ENCODE data around the gene PDE10A.
A peak's percentile ranks its signal among the peaks of the same experiment; 100 is the strongest.

PDE10A gene

GRCh38 chr6:165321150-165321549, 341.9 kb downstream of the PDE10A start:
- no peak for ATAC-seq
- TF ChIP-seq ARNTL (CRISPR knock-in tag; IDR thresholded peaks at IDR 0.05; ENCODE audit: borderline replicate concordance, low read depth) (no peak), ZFP30 (CRISPR knock-in tag; IDR thresholded peaks at IDR 0.05) (no peak), GLIS3 (CRISPR knock-in tag; IDR thresholded peaks at IDR 0.05) (no peak), PATZ1 (CRISPR knock-in tag; IDR thresholded peaks at IDR 0.05; ENCODE audit: borderline replicate concordance) (no peak), BACH2 (CRISPR knock-in tag; IDR thresholded peaks at IDR 0.05; ENCODE audit: borderline replicate concordance) (no peak), OSR1 (CRISPR knock-in tag; IDR thresholded peaks at IDR 0.05) (no peak), RARB (CRISPR knock-in tag; IDR thresholded peaks at IDR 0.05) (no peak), CSDC2 (CRISPR knock-in tag; IDR thresholded peaks at IDR 0.05) (no peak), ZC3H10 (CRISPR knock-in tag; IDR thresholded peaks at IDR 0.05) (no peak), ZNF70 (CRISPR knock-in tag; IDR thresholded peaks at IDR 0.05) (no peak)

- ATAC-seq = no peak
- TF ChIP-seq BACH2 (CRISPR knock-in tag; IDR thresholded peaks at IDR 0.05; ENCODE audit: borderline replicate concordance) (no peak), ZFP3 (CRISPR knock-in tag; IDR thresholded peaks at IDR 0.05) (no peak), PPARA (CRISPR knock-in tag; IDR thresholded peaks at IDR 0.05; ENCODE audit: borderline replicate concordance) (no peak), CSDC2 (CRISPR knock-in tag; IDR thresholded peaks at IDR 0.05) (no peak), POU6F1 (CRISPR knock-in tag; IDR thresholded peaks at IDR 0.05; ENCODE audit: borderline replicate concordance, low read depth) (no peak), GLIS3 (CRISPR knock-in tag; IDR thresholded peaks at IDR 0.05) (no peak), ARNTL (CRISPR knock-in tag; IDR thresholded peaks at IDR 0.05; ENCODE audit: borderline replicate concordance, low read depth) (no peak), ZNF8 (CRISPR knock-in tag; IDR thresholded peaks at IDR 0.05) (no peak), ISL1 (CRISPR knock-in tag; IDR thresholded peaks at IDR 0.05) (no peak), TSHZ2 (CRISPR knock-in tag; IDR thresholded peaks at IDR 0.05) (no peak), TOX (CRISPR knock-in tag; IDR thresholded peaks at IDR 0.05; ENCODE audit: borderline replicate concordance) (no peak)
Observed at GRCh38 chr6:165317723-165318122, 345.3 kb downstream of the PDE10A start.

- peak; percentile 35; the same call in 1 of the 3 replicates for ATAC-seq
- TF ChIP-seq CSDC2 (CRISPR knock-in tag; IDR thresholded peaks at IDR 0.05) (no peak), BACH2 (CRISPR knock-in tag; IDR thresholded peaks at IDR 0.05; ENCODE audit: borderline replicate concordance) (no peak), ZFP30 (CRISPR knock-in tag; IDR thresholded peaks at IDR 0.05) (no peak), OSR1 (CRISPR knock-in tag; IDR thresholded peaks at IDR 0.05) (no peak), PPARA (CRISPR knock-in tag; IDR thresholded peaks at IDR 0.05; ENCODE audit: borderline replicate concordance) (no peak), ESRRG (CRISPR knock-in tag; IDR thresholded peaks at IDR 0.05) (no peak), PATZ1 (CRISPR knock-in tag; IDR thresholded peaks at IDR 0.05; ENCODE audit: borderline replicate concordance) (no peak), SNAI2 (CRISPR knock-in tag; IDR thresholded peaks at IDR 0.05) (no peak), TOX (CRISPR knock-in tag; IDR thresholded peaks at IDR 0.05; ENCODE audit: borderline replicate concordance) (no peak), GLIS3 (CRISPR knock-in tag; IDR thresholded peaks at IDR 0.05) (no peak)
Observed at GRCh38 chr6:165308926-165309731, 353.9 kb downstream of the PDE10A start, which contains the start of gene C6orf118. TSS of gene C6orf118 (minus strand) at chr6:165309605. CDS start at chr6:165309586, 19 bp downstream.

All from SK-N-SH treated with all-trans-retinoic acid at 6 μM for 48 hours (cell line).